Thoracic aorta (tissue), 2 donors: Measurements from ENCODE around the gene SKAP1. TPM values are rescaled to one million over a fixed set of nuclear protein-coding genes. Genes with fewer than 3 reads are reported as not detected.

Experiments used
- ATAC-seq: fragments of 150-250 bp; one replicate; pipeline ENCODE4 v1.8.0; 2017; ENCODE audit warnings: low read depth; ENCODE audit not compliant: insufficient number of reproducible peaks, low FRiP score
- DNase-seq: peaks from one replicate; pipeline ENCODE4 v3.0.0-alpha.2; 2020; ENCODE audit warnings: low spot score
- H3K27ac ChIP-seq, 2 donors: fragments of 200-600 bp; sonication (generic); 1 replicate in 1 of 2; 2 replicates in 1 of 2; pipeline ENCODE4 v1.5.1; 2016; ENCODE audit warnings: mild to moderate bottlenecking in 2 of 2, moderate library complexity in 2 of 2
- H3K27me3 ChIP-seq: fragments of 200-600 bp; sonication (generic); replicated peaks from 2 replicates; pipeline ENCODE4 v1.6.0; 2016; ENCODE audit warnings: mild to moderate bottlenecking; ENCODE audit not compliant: insufficient read depth
- H3K36me3 ChIP-seq: fragments of 200-600 bp; sonication (generic); one replicate; pipeline ENCODE4 v1.5.1; 2016
- H3K4me1 ChIP-seq, 2 donors: fragments of 200-600 bp; sonication (generic); 1 replicate in 1 of 2; 2 replicates in 1 of 2; pipeline versions ENCODE4 v1.5.1 to v1.6.0; 2016; ENCODE audit warnings: low read depth in 2 of 2, mild to moderate bottlenecking in 1 of 2; ENCODE audit not compliant: control insufficient read depth in 1 of 2
- H3K4me3 ChIP-seq: fragments of 200-600 bp; sonication (generic); 2 replicates; pipeline ENCODE4 v1.5.1; 2016; ENCODE audit warnings: mild to moderate bottlenecking
- H3K9me3 ChIP-seq: fragments of 200-600 bp; sonication (generic); 2 replicates; pipeline ENCODE4 v1.5.1; 2016
- CTCF ChIP-seq: fragments of 200-600 bp; sonication (generic); IDR thresholded peaks from one replicate; pipeline ENCODE4 v1.5.1; 2019; ENCODE audit warnings: antibody characterized with exemption
- total RNA-seq, 2 donors: library from RNA; depleted of rRNA; stranded (reverse); fragments of >200 nt; gene quantifications; one replicate each; pipeline versions ENCODE4 v1.1.0 to v1.2.3, GENCODE V29; 2016

SKAP1 gene
- total RNA-seq, 2 donors from 2014 or later: 2.6 TPM; not detected in 1

DNA sequence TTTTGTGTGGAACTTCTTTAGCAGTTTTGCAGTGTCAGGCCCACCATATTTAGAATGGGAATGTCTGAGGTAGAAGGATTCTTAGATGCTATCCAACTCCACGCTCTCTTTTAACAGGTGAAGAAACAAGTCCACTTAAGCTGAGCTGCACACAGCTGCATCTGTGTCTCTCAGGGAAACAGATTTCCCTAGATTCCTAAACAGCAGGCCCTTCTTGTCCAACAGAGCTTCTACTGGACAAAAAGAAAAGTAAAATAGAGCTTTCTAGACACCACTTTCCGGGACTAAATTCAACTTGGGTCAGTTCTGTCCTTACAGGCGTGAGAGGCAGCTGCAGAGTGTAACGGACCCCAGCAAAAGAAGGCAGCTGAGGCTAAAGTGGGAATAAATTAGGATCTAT is 270.8 kb downstream of the SKAP1 start:
- no peaks in the 10 kb centered on the region for H3K36me3 ChIP-seq

DNA sequence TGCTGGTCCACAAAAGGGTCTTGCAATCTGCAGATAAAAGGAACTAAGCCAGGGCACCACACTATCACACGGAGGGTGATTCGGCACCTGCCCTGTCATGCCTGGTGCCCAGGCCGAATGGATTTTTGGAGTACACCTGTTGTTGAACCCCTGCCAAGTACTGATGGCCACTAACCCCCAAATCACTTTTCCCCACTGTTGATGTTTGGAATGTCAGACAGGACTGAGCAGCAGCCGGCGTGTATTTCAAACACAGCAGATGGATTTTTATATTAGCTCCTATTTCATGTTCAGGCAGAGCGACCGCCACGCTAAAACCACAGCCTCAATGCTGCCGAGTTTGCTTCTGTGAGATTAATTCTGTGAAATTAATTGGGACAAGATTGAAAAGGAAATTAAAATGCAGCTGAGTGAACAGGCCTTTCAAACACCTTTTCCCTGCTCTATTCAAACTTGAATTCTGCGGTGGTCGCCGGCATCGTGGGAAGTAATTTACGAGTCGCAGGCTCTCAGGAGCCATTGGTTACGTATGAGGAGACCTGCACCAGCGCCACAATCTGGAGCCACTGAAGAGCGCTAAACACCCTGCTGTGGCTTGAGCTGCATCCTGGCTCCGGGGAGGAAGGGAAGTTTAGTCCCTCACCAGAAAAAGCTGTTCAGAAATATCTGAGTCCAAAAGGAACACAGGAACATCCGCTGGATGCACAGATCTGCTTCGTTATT is 274.0 kb downstream of the SKAP1 start:
- no peaks in the 10 kb centered on the region for H3K9me3 ChIP-seq
- no peaks in the 10 kb centered on the region for H3K27me3 ChIP-seq
- no peak for ATAC-seq
- no peak overlapping the region for H3K27ac ChIP-seq
- H3K4me1 ChIP-seq: no peaks in the 10 kb centered on the region
- no peak overlapping the region for H3K4me3 ChIP-seq
- DNase-seq: no peak
- TF ChIP-seq CTCF: no peak
- no peaks in the 10 kb centered on the region for H3K36me3 ChIP-seq

More for the DNA sequence above, 270.8 kb downstream of the SKAP1 start:
- Histone ChIP-seq H3K9me3 (no peaks in the 10 kb centered on the region), H3K4me3 (no peak overlapping the region), H3K27me3 (no peaks in the 10 kb centered on the region), H3K27ac (no peak overlapping the region), H3K4me1 (no peaks in the 10 kb centered on the region)
- TF ChIP-seq CTCF: no peak
- ATAC-seq (no peak), DNase-seq (no peak)

DNA sequence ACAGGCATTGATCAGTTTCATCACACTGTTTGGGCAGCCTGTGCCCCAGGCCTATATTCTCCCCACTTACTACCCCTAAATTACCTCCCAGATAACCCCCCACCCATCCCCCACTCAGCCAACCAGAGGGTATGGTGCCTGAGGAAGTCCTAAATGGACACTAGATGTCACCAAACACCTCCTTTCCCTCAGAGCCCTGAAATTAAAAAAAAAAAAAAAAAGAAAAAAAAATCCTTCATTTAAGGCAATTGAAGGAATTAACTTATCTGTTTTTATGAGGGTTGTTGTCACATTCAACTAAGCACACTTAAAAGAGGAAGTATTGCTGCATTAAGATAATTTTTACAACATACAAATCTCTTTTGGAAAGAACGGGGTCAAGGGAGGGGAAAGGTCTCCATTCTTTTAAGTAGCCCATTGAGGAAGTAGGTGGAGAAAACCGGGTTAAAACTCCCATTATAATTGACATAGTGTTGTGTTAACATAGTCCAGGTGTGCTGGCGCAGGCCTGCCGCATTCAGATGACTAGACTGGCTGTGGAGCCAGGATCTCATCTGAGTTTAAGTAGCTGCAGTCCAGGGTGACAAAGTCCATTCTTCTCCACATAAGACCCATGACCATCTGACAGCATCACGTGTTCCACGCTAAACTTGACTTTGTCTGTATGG is 276.2 kb downstream of the SKAP1 start:
- Histone ChIP-seq H3K4me1 (no peaks in the 10 kb centered on the region), H3K27me3 (no peaks in the 10 kb centered on the region), H3K36me3 (no peaks in the 10 kb centered on the region), H3K4me3 (no peak overlapping the region), H3K27ac (no peak overlapping the region), H3K9me3 (no peaks in the 10 kb centered on the region)
- ATAC-seq (no peak), DNase-seq (no peak)
- TF ChIP-seq CTCF: no peak

DNA sequence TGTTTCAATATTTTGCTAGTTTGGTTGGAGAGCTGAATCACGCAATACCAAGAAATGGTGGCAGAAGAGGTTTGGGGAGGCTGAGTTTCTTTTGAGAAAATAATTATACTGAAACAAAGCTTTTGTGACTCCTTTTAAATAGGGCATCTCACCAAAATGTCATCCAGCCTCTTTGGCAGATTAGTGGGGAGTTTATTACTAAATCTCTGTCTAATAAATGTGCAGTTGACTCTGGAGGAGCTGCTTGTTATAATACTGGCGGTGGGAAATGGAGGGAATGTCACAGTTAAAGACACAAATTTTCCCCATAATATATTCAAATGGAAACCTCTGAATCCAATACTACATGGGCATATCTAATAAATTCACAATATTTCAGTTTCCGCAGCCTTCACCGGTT is 277.7 kb downstream of the SKAP1 start:
- no peak overlapping the region for H3K27ac ChIP-seq
- no peaks in the 10 kb centered on the region for H3K4me1 ChIP-seq
- ATAC-seq: no peak
- DNase-seq: no peak
- H3K9me3 ChIP-seq: no peaks in the 10 kb centered on the region
- no peak for TF ChIP-seq CTCF
- no peaks in the 10 kb centered on the region for H3K27me3 ChIP-seq
- no peak overlapping the region for H3K4me3 ChIP-seq
- H3K36me3 ChIP-seq: no peaks in the 10 kb centered on the region

GRCh38 chr17:48151220-48151619 is 278.8 kb downstream of the SKAP1 start:
- no peaks in the 10 kb centered on the region for H3K27me3 ChIP-seq
- H3K36me3 ChIP-seq: no peaks in the 10 kb centered on the region
- DNase-seq: no peak
- no peak overlapping the region for H3K27ac ChIP-seq
- H3K4me1 ChIP-seq: no peaks in the 10 kb centered on the region
- no peak for TF ChIP-seq CTCF
- H3K4me3 ChIP-seq: no peak overlapping the region
- ATAC-seq: no peak
- no peaks in the 10 kb centered on the region for H3K9me3 ChIP-seq
